HEK293 (cell line): ENCODE measurements around the gene ISM2.
A peak's percentile ranks its signal among the peaks of the same experiment; 100 is the strongest.

Source experiments
- GLIS2 ChIP-seq: fragments of 450-650 bp; formaldehyde crosslinking; IDR thresholded peaks from 2 replicates; pipeline ENCODE4 v1.5.1; 2016; ENCODE audit warnings: missing biosample characterization, missing genetic modification characterization
- HOXC10 ChIP-seq: sonication (generic); formaldehyde crosslinking; IDR thresholded peaks from 2 replicates; pipeline ENCODE4 v1.8.1; 2023; ENCODE audit warnings: mild to moderate bottlenecking, missing genetic modification reagents
- KLF7 ChIP-seq: fragments of 450-650 bp; formaldehyde crosslinking; IDR thresholded peaks from 2 replicates; pipeline ENCODE4 v1.5.1; 2016; ENCODE audit warnings: missing biosample characterization, missing genetic modification characterization, borderline replicate concordance
- MEIS1 ChIP-seq: sonication (generic); formaldehyde crosslinking; IDR thresholded peaks from 2 replicates; pipeline ENCODE4 v1.8.1; 2022; ENCODE audit warnings: missing genetic modification reagents, mild to moderate bottlenecking, borderline replicate concordance
- MZF1 ChIP-seq: fragments of 450-650 bp; formaldehyde crosslinking; IDR thresholded peaks from 2 replicates; pipeline ENCODE4 v1.5.1; 2017; ENCODE audit warnings: missing biosample characterization, missing genetic modification characterization, borderline replicate concordance
- SCRT1 ChIP-seq: fragments of 450-650 bp; formaldehyde crosslinking; IDR thresholded peaks from 2 replicates; pipeline ENCODE4 v1.5.1; 2016; ENCODE audit warnings: missing biosample characterization, missing genetic modification characterization, borderline replicate concordance
- SP3 ChIP-seq: fragments of 450-650 bp; formaldehyde crosslinking; IDR thresholded peaks from 2 replicates; pipeline ENCODE4 v1.5.1; 2016; ENCODE audit warnings: missing biosample characterization, missing genetic modification characterization
- ZBTB48 ChIP-seq: fragments of 450-650 bp; formaldehyde crosslinking; IDR thresholded peaks from 2 replicates; pipeline ENCODE4 v1.5.1; 2016; ENCODE audit warnings: missing biosample characterization, missing genetic modification characterization
- ZFP69B ChIP-seq: fragments of 450-650 bp; formaldehyde crosslinking; IDR thresholded peaks from 2 replicates; pipeline ENCODE4 v1.5.1; 2016; ENCODE audit warnings: missing biosample characterization, missing genetic modification characterization
- ZNF10 ChIP-seq: fragments of 450-650 bp; formaldehyde crosslinking; IDR thresholded peaks from 2 replicates; pipeline ENCODE4 v1.5.1; 2017; ENCODE audit warnings: missing biosample characterization, missing genetic modification characterization
- ZNF121 ChIP-seq: fragments of 450-650 bp; formaldehyde crosslinking; IDR thresholded peaks from 2 replicates; pipeline ENCODE4 v1.5.1; 2016; ENCODE audit warnings: missing biosample characterization, missing genetic modification characterization
- ZNF184 ChIP-seq: fragments of 450-650 bp; IDR thresholded peaks from 2 replicates; pipeline ENCODE4 v1.5.1; 2018; ENCODE audit warnings: missing biosample characterization, mild to moderate bottlenecking, missing genetic modification characterization
- ZNF23 ChIP-seq: fragments of 450-650 bp; formaldehyde crosslinking; IDR thresholded peaks from 2 replicates; pipeline ENCODE4 v1.5.1; 2016; ENCODE audit warnings: missing biosample characterization, missing genetic modification characterization, borderline replicate concordance
- ZNF24 ChIP-seq: fragments of 450-650 bp; formaldehyde crosslinking; IDR thresholded peaks from 2 replicates; pipeline ENCODE4 v1.5.1; 2016; ENCODE audit warnings: missing biosample characterization, missing genetic modification characterization
- ZNF354C ChIP-seq: fragments of 450-650 bp; formaldehyde crosslinking; IDR thresholded peaks from 2 replicates; pipeline ENCODE4 v1.5.1; 2016; ENCODE audit warnings: missing biosample characterization, missing genetic modification characterization, low read depth, borderline replicate concordance
- ZNF366 ChIP-seq: fragments of 450-650 bp; formaldehyde crosslinking; conservative IDR thresholded peaks from 2 replicates; pipeline ENCODE4 v1.5.1; 2016; ENCODE audit warnings: missing biosample characterization, missing genetic modification characterization
- ZNF37A ChIP-seq: fragments of 450-650 bp; IDR thresholded peaks from 2 replicates; pipeline ENCODE4 v1.5.1; 2018; ENCODE audit warnings: missing biosample characterization, missing genetic modification characterization
- ZNF423 ChIP-seq: fragments of 450-650 bp; formaldehyde crosslinking; IDR thresholded peaks from 2 replicates; pipeline ENCODE4 v1.5.1; 2016; ENCODE audit warnings: missing biosample characterization, missing genetic modification characterization
- ZNF521 ChIP-seq: fragments of 450-650 bp; formaldehyde crosslinking; IDR thresholded peaks from 2 replicates; pipeline ENCODE4 v1.5.1; 2017; ENCODE audit warnings: missing biosample characterization, mild to moderate bottlenecking, missing genetic modification characterization
- ZNF530 ChIP-seq: fragments of 450-650 bp; formaldehyde crosslinking; IDR thresholded peaks from 2 replicates; pipeline ENCODE4 v1.5.1; 2016; ENCODE audit warnings: low read depth, missing biosample characterization, missing genetic modification characterization
- ZNF555 ChIP-seq: fragments of 450-650 bp; formaldehyde crosslinking; conservative IDR thresholded peaks from 2 replicates; pipeline ENCODE4 v1.5.1; 2017; ENCODE audit warnings: missing biosample characterization, mild to moderate bottlenecking, missing genetic modification characterization, inconsistent platforms
- ZNF658 ChIP-seq: fragments of 450-650 bp; formaldehyde crosslinking; IDR thresholded peaks from 2 replicates; pipeline ENCODE4; 2016; ENCODE audit warnings: missing biosample characterization, missing genetic modification characterization
- ZNF664 ChIP-seq: fragments of 450-650 bp; formaldehyde crosslinking; IDR thresholded peaks from 2 replicates; pipeline ENCODE4 v1.5.1; 2016; ENCODE audit warnings: missing biosample characterization, missing genetic modification characterization
- ZNF776 ChIP-seq: fragments of 450-650 bp; formaldehyde crosslinking; IDR thresholded peaks from 2 replicates; pipeline ENCODE4 v1.5.0; 2017; ENCODE audit warnings: missing biosample characterization, missing genetic modification characterization, borderline replicate concordance
- ZNF830 ChIP-seq: fragments of 450-650 bp; IDR thresholded peaks from 2 replicates; pipeline ENCODE4 v1.5.0; 2018; ENCODE audit warnings: missing biosample characterization, missing genetic modification characterization, low read depth, mild to moderate bottlenecking, moderate library complexity
- ZSCAN16 ChIP-seq: fragments of 450-650 bp; formaldehyde crosslinking; IDR thresholded peaks from 2 replicates; pipeline ENCODE4 v1.5.1; 2016; ENCODE audit warnings: missing biosample characterization, missing genetic modification characterization
- TF ChIP-seq, protein P1 (sequence below): fragments of 450-650 bp; formaldehyde crosslinking; IDR thresholded peaks from 2 replicates; pipeline ENCODE4 v1.5.1; 2016; ENCODE audit warnings: missing biosample characterization, missing genetic modification characterization, borderline replicate concordance
- TF ChIP-seq, protein P2 (sequence below): fragments of 450-650 bp; formaldehyde crosslinking; IDR thresholded peaks from 2 replicates; pipeline ENCODE4 v1.5.1; 2016; ENCODE audit warnings: missing biosample characterization, missing genetic modification characterization
- TF ChIP-seq, protein P3 (sequence below): fragments of 450-650 bp; formaldehyde crosslinking; IDR thresholded peaks from 2 replicates; pipeline ENCODE4; 2016; ENCODE audit warnings: missing biosample characterization, missing genetic modification characterization
- TF ChIP-seq, protein P4 (sequence below): fragments of 450-650 bp; formaldehyde crosslinking; optimal IDR thresholded peaks from 2 replicates; pipeline ENCODE3; 2016; ENCODE audit warnings: missing biosample characterization, mild to moderate bottlenecking, missing genetic modification characterization
- TF ChIP-seq, protein P5 (sequence below): fragments of 450-650 bp; formaldehyde crosslinking; IDR thresholded peaks from 2 replicates; pipeline ENCODE4 v1.5.1; 2017; ENCODE audit warnings: missing biosample characterization, missing genetic modification characterization

Gene ISM2

DNA sequence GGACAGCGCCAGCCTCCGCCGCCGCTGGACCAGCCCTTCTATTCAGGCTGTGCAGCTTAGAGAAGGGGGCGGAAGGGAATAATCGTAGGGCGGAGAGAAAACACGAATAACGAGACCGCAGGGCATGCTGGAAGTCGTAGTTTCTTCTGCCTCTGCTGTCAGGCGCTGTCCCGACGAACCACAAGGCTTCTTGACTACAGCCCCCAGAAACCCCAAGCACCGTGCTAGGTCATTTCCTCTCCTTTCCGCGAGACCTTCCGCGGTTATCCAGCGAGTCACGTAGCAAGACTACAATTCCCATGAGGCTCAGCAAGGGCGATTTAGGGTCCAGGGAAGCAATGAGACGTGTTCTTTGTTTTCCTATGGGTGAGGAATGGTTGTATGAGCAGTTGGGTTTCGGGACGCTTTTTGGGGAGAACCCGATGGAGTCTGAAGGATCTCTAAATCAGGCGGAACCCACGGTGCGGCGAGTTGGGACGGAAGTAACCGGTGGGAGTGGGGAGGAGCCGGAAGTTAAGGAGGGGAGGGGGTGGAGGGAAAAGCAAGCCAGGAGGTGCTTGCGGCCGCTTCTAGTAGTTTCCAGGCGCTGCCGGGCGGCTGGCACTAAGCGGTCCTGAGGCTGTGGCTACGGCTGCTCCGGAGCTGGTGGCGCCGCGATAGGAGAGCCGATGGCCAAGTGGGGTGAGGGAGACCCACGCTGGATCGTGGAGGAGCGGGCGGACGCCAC, 40.9 kb downstream of the ISM2 start, which contains the start of the genes AHSA1 and VIPAS39 (continued):
- TF ChIP-seq ZNF830 (no peak), ZNF23 (tag by site-specific recombination) (no peak), HOXC10 (no peak), ZBTB48 (tag by site-specific recombination) (no peak; the same call in 1 of the 2 replicates), ZNF366 (tag by site-specific recombination) (peak; percentile 70), MZF1 (tag by site-specific recombination) (no peak), ZNF24 (tag by site-specific recombination) (peak; percentile 11; the same call in 1 of the 2 replicates), ZSCAN16 (tag by site-specific recombination) (no peak), ZNF530 (tag by site-specific recombination) (no peak), ZFP69B (tag by site-specific recombination) (no peak), ZNF184 (no peak), SCRT1 (tag by site-specific recombination) (no peak), ZNF658 (tag by site-specific recombination) (no peak), ZNF10 (tag by site-specific recombination) (no peak), ZNF776 (tag by site-specific recombination) (no peak), ZNF121 (tag by site-specific recombination) (no peak), GLIS2 (tag by site-specific recombination) (peak; percentile 74), MEIS1 (CRISPR knock-in tag) (no peak), ZNF354C (no peak), ZNF37A (tag by site-specific recombination) (no peak), SP3 (tag by site-specific recombination) (peak; percentile 97), ZNF555 (tag by site-specific recombination) (no peak), ZNF664 (tag by site-specific recombination) (no peak), KLF7 (tag by site-specific recombination) (peak; percentile 83), ZNF423 (tag by site-specific recombination) (no peak), ZNF521 (tag by site-specific recombination) (no peak)
- TF ChIP-seq, protein P1, sequence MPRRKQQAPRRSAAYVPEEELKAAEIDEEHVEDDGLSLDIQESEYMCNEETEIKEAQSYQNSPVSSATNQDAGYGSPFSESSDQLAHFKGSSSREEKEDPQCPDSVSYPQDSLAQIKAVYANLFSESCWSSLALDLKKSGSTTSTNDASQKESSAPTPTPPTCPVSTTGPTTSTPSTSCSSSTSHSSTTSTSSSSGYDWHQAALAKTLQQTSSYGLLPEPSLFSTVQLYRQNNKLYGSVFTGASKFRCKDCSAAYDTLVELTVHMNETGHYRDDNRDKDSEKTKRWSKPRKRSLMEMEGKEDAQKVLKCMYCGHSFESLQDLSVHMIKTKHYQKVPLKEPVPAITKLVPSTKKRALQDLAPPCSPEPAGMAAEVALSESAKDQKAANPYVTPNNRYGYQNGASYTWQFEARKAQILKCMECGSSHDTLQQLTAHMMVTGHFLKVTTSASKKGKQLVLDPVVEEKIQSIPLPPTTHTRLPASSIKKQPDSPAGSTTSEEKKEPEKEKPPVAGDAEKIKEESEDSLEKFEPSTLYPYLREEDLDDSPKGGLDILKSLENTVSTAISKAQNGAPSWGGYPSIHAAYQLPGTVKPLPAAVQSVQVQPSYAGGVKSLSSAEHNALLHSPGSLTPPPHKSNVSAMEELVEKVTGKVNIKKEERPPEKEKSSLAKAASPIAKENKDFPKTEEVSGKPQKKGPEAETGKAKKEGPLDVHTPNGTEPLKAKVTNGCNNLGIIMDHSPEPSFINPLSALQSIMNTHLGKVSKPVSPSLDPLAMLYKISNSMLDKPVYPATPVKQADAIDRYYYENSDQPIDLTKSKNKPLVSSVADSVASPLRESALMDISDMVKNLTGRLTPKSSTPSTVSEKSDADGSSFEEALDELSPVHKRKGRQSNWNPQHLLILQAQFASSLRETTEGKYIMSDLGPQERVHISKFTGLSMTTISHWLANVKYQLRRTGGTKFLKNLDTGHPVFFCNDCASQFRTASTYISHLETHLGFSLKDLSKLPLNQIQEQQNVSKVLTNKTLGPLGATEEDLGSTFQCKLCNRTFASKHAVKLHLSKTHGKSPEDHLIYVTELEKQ (tag by site-specific recombination): no peak
- TF ChIP-seq, protein P2, sequence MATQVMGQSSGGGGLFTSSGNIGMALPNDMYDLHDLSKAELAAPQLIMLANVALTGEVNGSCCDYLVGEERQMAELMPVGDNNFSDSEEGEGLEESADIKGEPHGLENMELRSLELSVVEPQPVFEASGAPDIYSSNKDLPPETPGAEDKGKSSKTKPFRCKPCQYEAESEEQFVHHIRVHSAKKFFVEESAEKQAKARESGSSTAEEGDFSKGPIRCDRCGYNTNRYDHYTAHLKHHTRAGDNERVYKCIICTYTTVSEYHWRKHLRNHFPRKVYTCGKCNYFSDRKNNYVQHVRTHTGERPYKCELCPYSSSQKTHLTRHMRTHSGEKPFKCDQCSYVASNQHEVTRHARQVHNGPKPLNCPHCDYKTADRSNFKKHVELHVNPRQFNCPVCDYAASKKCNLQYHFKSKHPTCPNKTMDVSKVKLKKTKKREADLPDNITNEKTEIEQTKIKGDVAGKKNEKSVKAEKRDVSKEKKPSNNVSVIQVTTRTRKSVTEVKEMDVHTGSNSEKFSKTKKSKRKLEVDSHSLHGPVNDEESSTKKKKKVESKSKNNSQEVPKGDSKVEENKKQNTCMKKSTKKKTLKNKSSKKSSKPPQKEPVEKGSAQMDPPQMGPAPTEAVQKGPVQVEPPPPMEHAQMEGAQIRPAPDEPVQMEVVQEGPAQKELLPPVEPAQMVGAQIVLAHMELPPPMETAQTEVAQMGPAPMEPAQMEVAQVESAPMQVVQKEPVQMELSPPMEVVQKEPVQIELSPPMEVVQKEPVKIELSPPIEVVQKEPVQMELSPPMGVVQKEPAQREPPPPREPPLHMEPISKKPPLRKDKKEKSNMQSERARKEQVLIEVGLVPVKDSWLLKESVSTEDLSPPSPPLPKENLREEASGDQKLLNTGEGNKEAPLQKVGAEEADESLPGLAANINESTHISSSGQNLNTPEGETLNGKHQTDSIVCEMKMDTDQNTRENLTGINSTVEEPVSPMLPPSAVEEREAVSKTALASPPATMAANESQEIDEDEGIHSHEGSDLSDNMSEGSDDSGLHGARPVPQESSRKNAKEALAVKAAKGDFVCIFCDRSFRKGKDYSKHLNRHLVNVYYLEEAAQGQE (tag by site-specific recombination): no peak
- TF ChIP-seq, protein P3, sequence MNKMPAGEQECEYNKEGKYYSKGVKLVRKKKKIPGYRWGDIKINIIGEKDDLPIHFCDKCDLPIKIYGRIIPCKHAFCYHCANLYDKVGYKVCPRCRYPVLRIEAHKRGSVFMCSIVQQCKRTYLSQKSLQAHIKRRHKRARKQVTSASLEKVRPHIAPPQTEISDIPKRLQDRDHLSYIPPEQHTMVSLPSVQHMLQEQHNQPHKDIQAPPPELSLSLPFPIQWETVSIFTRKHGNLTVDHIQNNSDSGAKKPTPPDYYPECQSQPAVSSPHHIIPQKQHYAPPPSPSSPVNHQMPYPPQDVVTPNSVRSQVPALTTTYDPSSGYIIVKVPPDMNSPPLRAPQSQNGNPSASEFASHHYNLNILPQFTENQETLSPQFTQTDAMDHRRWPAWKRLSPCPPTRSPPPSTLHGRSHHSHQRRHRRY (tag by site-specific recombination): no peak
- TF ChIP-seq, protein P4, sequence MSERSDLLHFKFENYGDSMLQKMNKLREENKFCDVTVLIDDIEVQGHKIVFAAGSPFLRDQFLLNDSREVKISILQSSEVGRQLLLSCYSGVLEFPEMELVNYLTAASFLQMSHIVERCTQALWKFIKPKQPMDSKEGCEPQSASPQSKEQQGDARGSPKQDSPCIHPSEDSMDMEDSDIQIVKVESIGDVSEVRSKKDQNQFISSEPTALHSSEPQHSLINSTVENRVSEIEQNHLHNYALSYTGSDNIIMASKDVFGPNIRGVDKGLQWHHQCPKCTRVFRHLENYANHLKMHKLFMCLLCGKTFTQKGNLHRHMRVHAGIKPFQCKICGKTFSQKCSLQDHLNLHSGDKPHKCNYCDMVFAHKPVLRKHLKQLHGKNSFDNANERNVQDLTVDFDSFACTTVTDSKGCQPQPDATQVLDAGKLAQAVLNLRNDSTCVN (tag by site-specific recombination): peak; percentile 26
- TF ChIP-seq, protein P5, sequence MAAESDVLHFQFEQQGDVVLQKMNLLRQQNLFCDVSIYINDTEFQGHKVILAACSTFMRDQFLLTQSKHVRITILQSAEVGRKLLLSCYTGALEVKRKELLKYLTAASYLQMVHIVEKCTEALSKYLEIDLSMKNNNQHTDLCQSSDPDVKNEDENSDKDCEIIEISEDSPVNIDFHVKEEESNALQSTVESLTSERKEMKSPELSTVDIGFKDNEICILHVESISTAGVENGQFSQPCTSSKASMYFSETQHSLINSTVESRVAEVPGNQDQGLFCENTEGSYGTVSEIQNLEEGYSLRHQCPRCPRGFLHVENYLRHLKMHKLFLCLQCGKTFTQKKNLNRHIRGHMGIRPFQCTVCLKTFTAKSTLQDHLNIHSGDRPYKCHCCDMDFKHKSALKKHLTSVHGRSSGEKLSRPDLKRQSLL (tag by site-specific recombination): no peak
